Left forelimb (tissue), 1 donor: ENCODE measurements around the gene XRCC3.
A peak's percentile ranks its signal among the peaks of the same experiment; 100 is the strongest.

Experiments used
- DNase-seq: peaks from one replicate; pipeline ENCODE4 v3.0.0-alpha.2; 2018; ENCODE audit warnings: low spot score

Gene XRCC3

DNA sequence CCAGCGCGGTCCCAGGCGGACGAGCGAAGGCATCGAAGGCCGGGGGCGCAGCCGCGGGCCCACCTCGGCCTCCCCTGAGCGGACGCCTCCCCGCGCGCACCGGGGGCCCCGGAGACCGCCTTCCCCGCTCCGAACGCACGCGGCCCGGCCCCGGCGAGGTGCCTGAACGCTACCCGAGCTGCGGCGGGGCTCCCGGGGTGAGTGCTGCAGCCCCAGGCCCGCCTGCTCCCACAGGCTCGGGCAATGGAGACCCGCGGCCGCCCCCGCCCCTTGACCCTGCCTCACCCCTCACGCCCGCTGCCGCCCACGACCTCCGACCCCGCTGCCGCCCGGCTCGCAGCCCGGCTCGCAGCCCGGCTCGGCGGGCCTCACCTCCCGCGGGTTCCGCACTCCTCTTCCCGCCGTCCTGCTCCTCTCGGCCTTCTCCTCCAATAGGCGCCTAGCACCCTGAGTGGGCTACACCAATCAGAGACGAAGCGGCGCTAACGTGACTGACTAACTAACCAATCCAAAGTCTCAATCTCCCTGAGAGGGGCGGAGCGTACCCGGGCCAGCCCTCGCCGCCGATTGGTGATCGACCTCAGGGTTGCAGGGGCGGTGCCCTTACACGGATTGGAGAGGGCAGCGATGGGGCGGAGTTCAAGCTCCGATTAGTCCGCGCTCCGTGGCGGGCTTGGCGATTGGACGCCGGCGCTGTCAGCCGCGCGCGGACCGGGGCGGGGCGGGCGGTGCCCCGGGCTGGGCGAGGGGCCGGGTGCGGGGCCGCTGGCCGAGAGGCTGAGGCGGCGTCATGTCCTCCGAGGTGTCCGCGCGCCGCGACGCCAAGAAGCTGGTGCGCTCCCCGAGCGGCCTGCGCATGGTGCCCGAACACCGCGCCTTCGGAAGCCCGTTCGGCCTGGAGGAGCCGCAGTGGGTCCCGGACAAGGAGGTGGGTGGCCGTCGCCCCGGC, at the start of gene XRCC3, which contains the start of gene ZFYVE21:
Gene XRCC3 (minus strand): TSS at position 400 of the 949 bp plus-strand sequence. CDS start 4,364 bp downstream, outside the sequence.
Gene ZFYVE21 (plus strand): TSS at position 759 of the 949 bp plus-strand sequence. CDS start 32 bp downstream, at position 791.
- peak; percentile 100 for DNase-seq

GRCh38 chr14:103763730-103764488, 48.7 kb upstream of the XRCC3 start:
- DNase-seq, result no peak

GRCh38 chr14:103762541-103762940, 47.3 kb upstream of the XRCC3 start:
- no peak for DNase-seq

- no peak for DNase-seq
These were observed 46.8 kb upstream of the XRCC3 start for GRCh38 chr14:103762036-103762435.

- DNase-seq, result no peak
These were observed 43.0 kb upstream of the XRCC3 start for GRCh38 chr14:103758059-103758776.

DNA sequence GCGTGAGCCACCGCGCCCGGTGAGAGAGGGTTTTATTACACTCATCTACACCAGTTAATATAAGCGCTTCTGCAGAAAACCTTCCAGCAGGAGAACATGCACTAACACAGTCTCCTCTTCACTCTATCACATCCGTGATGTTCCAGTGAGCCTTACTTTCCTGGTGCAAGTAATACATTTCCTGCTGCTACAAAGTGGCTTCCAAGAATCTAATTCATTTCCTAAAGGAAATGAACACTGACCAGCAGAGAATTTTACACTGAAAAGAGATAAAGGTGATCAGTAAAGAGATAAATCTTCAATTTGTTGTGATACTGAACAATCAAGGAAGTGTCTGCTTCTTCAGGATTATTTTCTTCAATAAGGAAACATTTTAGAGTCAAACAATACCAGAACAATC, 39.8 kb upstream of the XRCC3 start:
- DNase-seq, result no peak

- DNase-seq, result no peak
These were observed 38.5 kb upstream of the XRCC3 start for GRCh38 chr14:103753774-103754173.

- DNase-seq, result no peak
These were observed 34.6 kb upstream of the XRCC3 start for GRCh38 chr14:103749860-103750259.

GRCh38 chr14:103749452-103749851, 34.2 kb upstream of the XRCC3 start:
- no peak for DNase-seq

GRCh38 chr14:103748534-103748857, 33.2 kb upstream of the XRCC3 start:
- no peak for DNase-seq

DNA sequence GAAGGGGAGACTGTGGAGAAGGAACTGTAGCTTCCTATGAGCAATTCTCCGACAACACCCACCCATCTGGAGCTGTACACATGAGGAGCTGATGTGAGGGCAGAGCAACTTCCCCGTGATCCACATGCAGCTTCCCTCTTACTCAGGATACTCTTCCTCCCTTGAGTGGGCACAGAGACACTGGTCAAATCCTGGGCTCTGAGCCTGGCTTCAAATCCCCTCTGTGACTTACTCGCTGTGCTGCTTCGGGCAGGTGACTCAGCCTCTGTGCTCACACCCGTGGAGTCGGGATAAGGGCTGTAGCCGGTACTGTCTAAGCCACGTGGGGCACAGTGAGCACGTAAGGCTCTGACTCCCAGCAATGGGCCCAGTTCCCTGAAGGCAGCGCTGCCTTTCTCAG, 31.4 kb upstream of the XRCC3 start:
- no peak for DNase-seq

GRCh38 chr14:103745424-103745823, 30.2 kb upstream of the XRCC3 start:
- DNase-seq, result no peak

DNA sequence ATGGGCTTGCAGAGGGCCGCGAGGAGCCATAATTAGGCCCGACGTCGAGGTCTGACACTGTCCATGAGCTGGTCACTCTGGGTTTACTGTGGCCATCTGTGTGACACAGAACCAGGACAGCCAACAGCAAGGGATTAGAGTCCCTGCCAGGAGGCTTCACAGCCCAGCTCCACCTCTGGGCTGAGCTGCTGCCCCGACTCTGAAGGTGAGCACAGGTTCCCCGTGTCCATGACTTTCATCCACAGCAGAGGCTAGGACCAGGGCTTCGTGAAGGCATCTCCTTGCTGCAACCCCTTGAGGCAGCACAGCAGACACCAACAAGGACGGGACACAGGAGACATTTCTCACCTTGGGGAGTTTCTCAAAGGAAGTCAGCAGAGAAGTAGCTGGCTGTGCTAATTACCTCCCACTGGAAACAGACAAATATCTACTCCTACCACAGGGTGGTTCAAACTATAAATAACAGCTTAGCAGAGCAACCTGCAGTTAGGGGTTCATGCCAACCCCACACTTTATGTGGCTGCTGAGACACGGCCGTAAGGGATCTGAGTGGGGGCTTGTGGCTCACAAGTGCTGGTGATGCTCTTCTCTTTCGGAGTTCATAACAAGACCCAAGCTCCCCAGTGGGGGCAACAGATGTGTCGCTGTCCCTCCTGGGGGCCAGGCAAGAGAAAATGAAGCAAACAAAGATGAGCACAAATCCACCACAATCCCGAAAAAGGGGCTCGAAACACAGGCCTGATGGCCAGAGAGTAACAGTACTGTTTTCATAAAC, 29.6 kb upstream of the XRCC3 start:
- no peak for DNase-seq

DNA sequence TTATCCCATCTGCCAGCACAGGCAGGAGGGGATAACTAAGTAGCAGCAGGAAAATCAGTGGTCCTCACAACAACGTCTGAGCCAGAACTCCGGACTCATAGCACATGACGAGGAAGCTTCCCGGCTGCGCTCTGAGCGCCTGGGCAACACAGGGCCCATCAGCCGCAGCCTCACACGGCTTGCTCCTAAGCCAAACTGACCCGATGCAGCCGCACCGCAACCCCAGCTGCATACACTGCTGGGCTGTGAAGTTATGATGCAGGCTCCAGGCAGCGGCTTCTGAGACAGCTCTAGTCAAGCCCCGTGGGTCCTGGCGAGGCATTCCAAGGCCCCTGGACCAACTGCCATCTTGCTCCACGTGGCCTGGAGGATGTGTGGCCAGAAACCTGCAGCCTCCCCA, 28.4 kb upstream of the XRCC3 start:
- DNase-seq, result no peak

- no peak for DNase-seq
These were observed 27.4 kb upstream of the XRCC3 start for GRCh38 chr14:103742499-103743255.

- no peak for DNase-seq
These were observed 26.6 kb upstream of the XRCC3 start for GRCh38 chr14:103741876-103742275.

DNA sequence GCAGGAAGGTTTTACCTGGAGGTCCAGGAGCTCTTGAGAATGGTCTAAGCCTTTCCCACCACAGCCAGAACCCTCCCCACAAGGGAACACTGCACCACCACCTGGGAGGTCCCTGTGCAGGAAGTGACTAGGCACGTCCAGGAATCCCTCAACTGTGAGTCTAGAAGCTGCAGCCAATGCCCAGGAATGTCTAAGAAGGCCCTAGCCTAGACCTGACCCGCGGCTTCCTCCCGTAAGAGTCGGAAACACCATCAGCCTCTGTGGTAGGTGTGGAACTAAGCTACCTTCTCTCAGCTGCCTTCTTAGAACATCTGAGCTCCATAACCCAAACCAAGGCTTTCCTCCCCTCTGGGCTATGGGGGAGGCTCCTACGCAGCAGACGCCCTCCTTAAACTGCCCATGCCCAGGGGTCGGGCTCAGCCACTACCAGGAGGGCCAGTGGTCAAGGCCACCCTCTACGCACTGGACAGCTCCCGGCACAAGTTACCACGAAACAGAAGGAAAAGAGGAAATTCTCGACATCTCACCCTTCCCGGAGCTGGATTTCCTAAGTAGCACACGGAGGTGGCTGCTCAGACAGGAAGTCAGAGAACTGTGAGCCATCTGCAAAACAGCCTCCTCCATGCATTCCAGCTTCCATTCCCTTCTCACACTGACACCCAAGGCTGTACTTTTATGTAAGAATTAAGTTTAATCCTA, 25.9 kb upstream of the XRCC3 start:
- DNase-seq, result no peak

DNA sequence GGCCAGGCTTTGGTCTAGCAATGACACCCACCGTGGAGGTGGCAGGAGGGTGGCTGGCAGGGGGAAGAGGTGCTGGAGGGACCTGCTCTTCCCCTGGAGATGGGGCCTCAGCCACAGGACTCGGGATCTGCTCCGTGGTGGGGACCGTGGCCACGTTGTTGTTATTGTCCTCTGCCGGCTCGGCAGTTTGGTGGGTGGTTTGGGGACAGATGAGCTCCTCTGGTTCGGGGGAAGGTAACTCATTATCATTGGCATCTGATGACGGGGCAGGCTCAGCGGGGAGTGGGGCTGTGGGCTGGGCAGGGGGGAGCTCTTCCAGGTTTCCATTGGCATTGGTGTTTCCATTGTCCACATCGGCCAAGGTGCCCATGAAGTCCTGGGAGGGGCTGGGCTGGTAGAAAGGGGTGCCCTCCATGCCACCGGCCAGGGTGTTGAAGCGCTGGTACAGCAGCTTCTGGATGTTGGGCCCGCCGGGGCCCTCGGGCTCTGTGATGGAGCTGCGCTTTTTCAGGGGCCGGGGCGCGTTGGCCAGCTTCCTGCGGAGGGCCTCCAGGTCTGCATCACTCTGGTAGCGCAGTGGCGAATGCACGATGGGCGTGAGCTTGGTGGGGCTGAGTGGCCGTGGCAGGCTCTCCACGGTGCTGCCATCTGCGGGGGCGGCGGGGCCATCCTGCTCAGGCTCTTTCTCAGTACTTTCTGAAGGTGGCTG, 24.7 kb upstream of the XRCC3 start:
- DNase-seq, result no peak

GRCh38 chr14:103739466-103739792, 24.2 kb upstream of the XRCC3 start:
- DNase-seq, result no peak
